Measurements from ENCODE around the gene C9.
"Not testable (repeated sequence)": the region's sequence is repeated elsewhere in the genome, so short reads cannot be mapped to it uniquely, and the experiment has no call there.

The C9 gene

GRCh38 chr5:39316464-39316863 lies 47.8 kb downstream of the C9 start:
- not testable (repeated sequence) for ATAC-seq; H3K4me3 Mint-ChIP-seq; H3K9me3 Mint-ChIP-seq; H3K27ac Mint-ChIP-seq; H3K36me3 Mint-ChIP-seq; DNase-seq (ENCODE audit: low spot score in 2 of 2); H3K4me1 Mint-ChIP-seq

DNA sequence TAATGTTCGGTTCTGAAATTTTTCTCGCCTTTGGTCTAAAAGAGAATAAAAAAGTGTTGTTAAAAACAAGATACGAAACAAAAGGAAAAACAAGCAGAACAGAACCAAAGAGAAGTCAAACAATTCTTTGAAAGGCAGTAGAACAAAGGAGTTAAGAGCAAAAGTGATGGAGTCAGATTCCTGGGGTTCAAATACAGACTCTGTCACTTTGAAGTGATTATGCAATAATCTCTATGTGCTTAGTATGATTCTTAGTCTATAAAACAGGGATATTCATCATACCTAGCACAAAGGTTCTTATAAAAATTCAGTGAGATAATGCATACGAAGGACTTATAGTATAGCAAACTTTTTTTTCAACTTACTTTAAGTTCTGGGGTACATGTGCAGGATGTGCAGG lies 48.3 kb downstream of the C9 start:
- Mint-ChIP-seq H3K9me3 (no peaks in the 10 kb centered on the region), H3K4me1 (no peaks in the 10 kb centered on the region), H3K27ac (no peak overlapping the region), H3K4me3 (no peak overlapping the region), H3K36me3 (no peaks in the 10 kb centered on the region)
- DNase-seq (ENCODE audit: low spot score in 2 of 2) (no peak), ATAC-seq (no peak)

GRCh38 chr5:39314591-39314990 lies 49.7 kb downstream of the C9 start:
- H3K36me3 Mint-ChIP-seq = no peaks in the 10 kb centered on the region
- no peak overlapping the region for H3K27ac Mint-ChIP-seq
- no peak overlapping the region for H3K4me3 Mint-ChIP-seq
- DNase-seq (ENCODE audit: low spot score in 2 of 2) (no peak), ATAC-seq (no peak)
- H3K9me3 Mint-ChIP-seq = no peaks in the 10 kb centered on the region
- H3K4me1 Mint-ChIP-seq = no peaks in the 10 kb centered on the region

DNA sequence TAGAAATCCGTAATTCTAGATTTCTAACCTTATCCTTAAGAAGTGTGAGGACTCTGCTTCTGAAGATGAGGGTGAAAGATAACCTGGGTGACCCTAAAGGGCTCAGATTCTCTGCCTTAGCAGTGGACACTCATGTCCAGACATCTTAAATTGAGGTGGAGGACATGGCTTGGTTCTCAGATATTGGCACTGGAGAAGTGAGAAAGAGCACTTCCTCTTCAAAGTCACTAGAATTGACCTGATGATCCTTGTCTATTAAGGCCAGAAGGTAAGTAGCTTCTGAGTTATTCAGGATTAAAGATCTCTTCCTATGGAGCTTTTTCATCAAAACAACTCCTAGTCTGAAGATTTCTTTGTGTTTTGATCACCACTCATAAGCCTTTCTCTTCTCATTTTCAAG lies 54.8 kb downstream of the C9 start:
- no peaks in the 10 kb centered on the region for H3K9me3 Mint-ChIP-seq
- no peaks in the 10 kb centered on the region for H3K4me1 Mint-ChIP-seq
- H3K4me3 Mint-ChIP-seq = no peak overlapping the region
- ATAC-seq (no peak), DNase-seq (ENCODE audit: low spot score in 2 of 2) (no peak)
- H3K27ac Mint-ChIP-seq = no peak overlapping the region
- no peaks in the 10 kb centered on the region for H3K36me3 Mint-ChIP-seq

GRCh38 chr5:39302472-39302871 lies 61.8 kb downstream of the C9 start:
- ATAC-seq = no peak
- no peaks in the 10 kb centered on the region for H3K4me1 Mint-ChIP-seq
- no peaks in the 10 kb centered on the region for H3K36me3 Mint-ChIP-seq
- no peak overlapping the region for H3K27ac Mint-ChIP-seq
- DNase-seq (ENCODE audit: low spot score in 2 of 2) = no peak
- no peak overlapping the region for H3K4me3 Mint-ChIP-seq
- H3K9me3 Mint-ChIP-seq = no peaks in the 10 kb centered on the region

GRCh38 chr5:39301406-39301805 lies 62.9 kb downstream of the C9 start:
- Mint-ChIP-seq H3K36me3 (no peaks in the 10 kb centered on the region), H3K4me1 (no peaks in the 10 kb centered on the region), H3K9me3 (no peaks in the 10 kb centered on the region), H3K4me3 (no peak overlapping the region), H3K27ac (no peak overlapping the region)
- DNase-seq (ENCODE audit: low spot score in 2 of 2) (no peak), ATAC-seq (no peak)

DNA sequence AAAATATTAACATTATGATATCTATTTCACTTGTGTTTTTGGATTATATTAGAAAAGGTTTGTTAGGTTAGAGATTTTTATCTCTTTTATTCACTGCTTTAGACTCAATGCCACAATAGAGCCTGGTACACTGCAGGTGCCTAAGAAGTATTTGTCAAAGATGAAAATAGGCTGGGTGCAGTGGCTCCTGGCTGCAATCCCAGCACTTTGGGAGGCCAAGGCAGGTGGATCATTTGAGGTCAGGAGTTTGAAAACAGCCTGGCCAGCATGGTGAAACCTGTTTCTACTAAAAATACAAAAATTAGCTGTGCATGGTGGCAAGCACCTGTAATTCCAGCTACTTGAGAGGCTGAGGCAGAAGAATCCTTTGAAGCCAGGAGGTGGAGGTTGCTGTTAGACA lies 64.3 kb downstream of the C9 start:
- no peak overlapping the region for H3K27ac Mint-ChIP-seq
- ATAC-seq (no peak), DNase-seq (ENCODE audit: low spot score in 2 of 2) (no peak)
- no peak overlapping the region for H3K4me3 Mint-ChIP-seq
- no peaks in the 10 kb centered on the region for H3K36me3 Mint-ChIP-seq
- H3K9me3 Mint-ChIP-seq = no peaks in the 10 kb centered on the region
- H3K4me1 Mint-ChIP-seq = no peaks in the 10 kb centered on the region

DNA sequence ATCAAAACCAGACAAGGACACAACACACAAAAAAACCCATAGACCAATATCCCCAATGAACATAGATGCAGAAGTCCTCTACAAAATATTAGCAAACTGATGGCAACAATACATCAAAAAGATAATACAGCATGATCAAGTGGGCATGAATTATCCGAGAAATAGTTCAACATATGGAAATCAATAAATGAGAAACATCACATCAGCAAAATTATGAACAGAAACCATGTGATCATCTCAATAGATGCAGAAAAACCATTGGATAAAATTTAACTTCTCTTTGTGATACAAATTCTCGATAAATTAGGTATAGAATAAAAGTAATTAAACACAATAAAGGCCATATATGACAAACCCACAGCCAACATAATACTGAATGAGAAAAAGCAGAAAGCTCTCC lies 69.6 kb downstream of the C9 start:
- no peak overlapping the region for H3K27ac Mint-ChIP-seq
- peaks cover 4% of the 10 kb centered on the region for H3K9me3 Mint-ChIP-seq
- no peak for ATAC-seq

GRCh38 chr5:39284552-39284951 lies 79.7 kb downstream of the C9 start:
- H3K27ac Mint-ChIP-seq = no peak overlapping the region
- no peaks in the 10 kb centered on the region for H3K36me3 Mint-ChIP-seq

More for the DNA sequence above, 69.6 kb downstream of the C9 start:
- no peak for DNase-seq (ENCODE audit: low spot score in 2 of 2)
- no peaks in the 10 kb centered on the region for H3K4me1 Mint-ChIP-seq
- no peaks in the 10 kb centered on the region for H3K36me3 Mint-ChIP-seq
- H3K4me3 Mint-ChIP-seq = no peak overlapping the region

GRCh38 chr5:39283231-39283818 lies 81.0 kb downstream of the C9 start:
- peak; percentile 42 to 74 for DNase-seq (ENCODE audit: low spot score in 2 of 2)
- Mint-ChIP-seq H3K4me3 (no peak overlapping the region), H3K4me1 (peaks cover 32% of the 10 kb centered on the region), H3K27ac (peak overlapping the region; percentile 38), H3K36me3 (no peaks in the 10 kb centered on the region), H3K9me3 (peaks cover 4% of the 10 kb centered on the region)
- peak; percentile 95 for ATAC-seq

More at GRCh38 chr5:39284552-39284951, 79.7 kb downstream of the C9 start:
- no peak for DNase-seq (ENCODE audit: low spot score in 2 of 2)
- peaks cover 22% of the 10 kb centered on the region for H3K4me1 Mint-ChIP-seq
- no peak overlapping the region for H3K4me3 Mint-ChIP-seq
- peaks cover 4% of the 10 kb centered on the region for H3K9me3 Mint-ChIP-seq
- ATAC-seq = no peak

GRCh38 chr5:39282561-39282960 lies 81.7 kb downstream of the C9 start:
- no peak for DNase-seq (ENCODE audit: low spot score in 2 of 2)
- Mint-ChIP-seq H3K36me3 (no peaks in the 10 kb centered on the region), H3K9me3 (peaks cover 4% of the 10 kb centered on the region), H3K27ac (peak overlapping the region; percentile 38), H3K4me3 (no peak overlapping the region), H3K4me1 (peaks cover 33% of the 10 kb centered on the region)
- no peak for ATAC-seq

- not testable (repeated sequence) for H3K36me3 Mint-ChIP-seq; DNase-seq (ENCODE audit: low spot score in 2 of 2); ATAC-seq; H3K9me3 Mint-ChIP-seq
- H3K4me3 Mint-ChIP-seq = peak overlapping the region; percentile 73
- peak overlapping the region; percentile 98 for H3K27ac Mint-ChIP-seq
- H3K4me1 Mint-ChIP-seq = peaks cover 46% of the 10 kb centered on the region
These were observed 88.4 kb downstream of the C9 start for GRCh38 chr5:39275865-39276264.

GRCh38 chr5:39274398-39275085 lies 89.8 kb downstream of the C9 start:
- DNase-seq (ENCODE audit: low spot score in 2 of 2) (no peak), ATAC-seq (no peak)
- Mint-ChIP-seq H3K36me3 (no peaks in the 10 kb centered on the region), H3K27ac (peak overlapping the region; percentile 98), H3K4me1 (peaks cover 48% of the 10 kb centered on the region), H3K4me3 (peak overlapping the region; percentile 73), H3K9me3 (no peaks in the 10 kb centered on the region)

- H3K36me3 Mint-ChIP-seq = no peaks in the 10 kb centered on the region
- H3K4me3 Mint-ChIP-seq = peak overlapping the region; percentile 73
- no peaks in the 10 kb centered on the region for H3K9me3 Mint-ChIP-seq
- peak overlapping the region; percentile 98 for H3K27ac Mint-ChIP-seq
- ATAC-seq (peak; percentile 70), DNase-seq (ENCODE audit: low spot score in 2 of 2) (no peak)
- peaks cover 43% of the 10 kb centered on the region for H3K4me1 Mint-ChIP-seq
These were observed 90.9 kb downstream of the C9 start for GRCh38 chr5:39273314-39273954.

GRCh38 chr5:39272869-39273231 lies 91.4 kb downstream of the C9 start:
- not testable (repeated sequence) for DNase-seq (ENCODE audit: low spot score in 2 of 2); H3K36me3 Mint-ChIP-seq; H3K9me3 Mint-ChIP-seq; ATAC-seq
- Mint-ChIP-seq H3K4me3 (peak overlapping the region; percentile 40), H3K27ac (peak overlapping the region; percentile 98), H3K4me1 (peaks cover 41% of the 10 kb centered on the region)

DNA sequence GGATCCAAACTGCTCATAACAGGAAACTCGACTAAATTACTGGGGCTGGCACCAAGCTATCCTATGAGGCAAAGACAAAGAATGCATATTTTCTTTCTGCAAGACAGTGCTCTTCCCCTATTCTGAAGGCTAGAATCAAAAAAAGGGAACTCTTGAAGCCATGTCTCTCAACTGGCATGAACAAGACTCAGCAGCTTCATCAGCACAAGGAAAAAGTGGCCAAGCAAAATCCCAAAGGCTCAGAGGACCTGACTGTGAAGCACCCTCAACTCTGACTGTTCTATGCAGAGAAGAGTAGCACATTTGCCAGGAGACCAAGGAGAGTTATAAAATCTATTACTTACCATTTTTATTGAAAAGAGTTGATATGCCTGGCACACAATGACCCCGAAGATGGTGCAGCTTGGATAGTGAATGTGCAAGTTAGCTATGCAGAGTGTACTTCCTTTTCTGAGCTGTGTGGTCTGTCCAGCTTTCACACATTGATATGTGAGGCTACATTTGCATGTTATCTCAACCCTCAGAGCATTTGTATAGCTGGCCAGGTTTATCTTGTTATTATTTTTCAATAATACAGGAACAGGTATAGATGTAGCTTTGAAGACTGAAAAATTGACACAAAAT lies 94.0 kb downstream of the C9 start:
- peaks cover 49% of the 10 kb centered on the region for H3K4me1 Mint-ChIP-seq
- ATAC-seq (peak; percentile 80), DNase-seq (ENCODE audit: low spot score in 2 of 2) (no peak)
- no peak overlapping the region for H3K27ac Mint-ChIP-seq
- H3K36me3 Mint-ChIP-seq = no peaks in the 10 kb centered on the region
- peak overlapping the region; percentile 60 for H3K4me3 Mint-ChIP-seq
- H3K9me3 Mint-ChIP-seq = no peaks in the 10 kb centered on the region

Data from stimulated activated effector memory CD8-positive, alpha-beta T cell treated with anti-CD3 and anti-CD28 coated beads, Interleukin-12 subunit alpha, Interleukin-12 subunit beta, amount 100 ng/mL, for 72 hours (primary cell).